Activated CD4-positive, alpha-beta T cell treated with anti-CD3 and anti-CD28 coated beads for 4 hours (primary cell): ENCODE measurements around the gene USF2.
"Not testable (repeated sequence)": the region's sequence is repeated elsewhere in the genome, so short reads cannot be mapped to it uniquely, and the experiment has no call there.

Source experiments
- DNase-seq, 2 donors: peaks; one replicate each; pipeline ENCODE4 v3.0.0-alpha.2; 2020

USF2 gene, protein sequence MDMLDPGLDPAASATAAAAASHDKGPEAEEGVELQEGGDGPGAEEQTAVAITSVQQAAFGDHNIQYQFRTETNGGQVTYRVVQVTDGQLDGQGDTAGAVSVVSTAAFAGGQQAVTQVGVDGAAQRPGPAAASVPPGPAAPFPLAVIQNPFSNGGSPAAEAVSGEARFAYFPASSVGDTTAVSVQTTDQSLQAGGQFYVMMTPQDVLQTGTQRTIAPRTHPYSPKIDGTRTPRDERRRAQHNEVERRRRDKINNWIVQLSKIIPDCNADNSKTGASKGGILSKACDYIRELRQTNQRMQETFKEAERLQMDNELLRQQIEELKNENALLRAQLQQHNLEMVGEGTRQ

DNA sequence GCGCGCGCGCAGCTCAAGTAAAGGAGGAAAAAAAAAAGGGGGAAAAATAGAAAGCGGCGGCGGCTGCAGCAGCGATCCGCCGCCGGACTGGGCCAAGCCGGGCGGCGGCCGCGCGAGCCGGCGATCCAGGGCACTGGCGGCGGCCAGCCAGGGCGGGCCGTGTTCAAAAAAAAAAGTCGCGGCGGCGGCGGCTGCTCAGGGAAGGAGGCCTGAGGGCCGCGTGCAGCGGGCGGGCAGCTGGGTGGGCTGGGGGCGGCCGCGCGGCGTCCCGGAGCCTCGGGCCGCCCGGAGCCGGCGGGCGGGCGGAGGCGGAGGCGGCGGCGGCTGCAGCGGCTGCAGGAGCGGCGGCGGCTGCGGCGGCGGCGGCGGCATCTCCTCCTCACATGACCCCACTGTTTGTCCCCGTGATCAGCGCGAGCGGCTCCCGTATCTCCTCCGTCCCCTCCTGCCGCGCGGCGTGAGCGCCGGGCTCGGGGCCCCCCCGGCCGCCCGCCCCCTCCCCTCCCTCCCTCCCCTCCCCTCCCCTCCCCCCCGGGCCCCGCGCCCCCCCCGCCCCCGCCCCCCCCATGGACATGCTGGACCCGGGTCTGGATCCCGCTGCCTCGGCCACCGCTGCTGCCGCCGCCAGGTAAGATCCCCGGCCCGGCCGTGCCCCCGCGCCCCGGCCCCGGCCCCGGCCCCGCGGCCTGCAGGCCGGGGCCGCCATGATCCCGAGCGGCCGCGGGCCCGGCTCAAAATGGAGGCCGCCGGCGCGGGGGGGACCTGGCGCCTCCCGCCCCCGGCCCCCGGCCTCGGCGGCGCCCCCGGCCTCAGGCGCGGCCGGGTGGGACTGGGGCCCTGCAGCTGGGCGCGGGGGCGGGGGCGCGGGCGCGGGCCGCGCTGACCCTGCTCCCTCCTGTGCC, at the start of gene USF2:
Gene USF2 (plus strand): TSS at position 427 of the 902 bp plus-strand sequence. CDS start 140 bp downstream, at position 567.
- peak; percentile 35 to 52 for DNase-seq

GRCh38 chr19:35219008-35219407, 49.8 kb upstream of the USF2 start:
- no peak for DNase-seq

DNA sequence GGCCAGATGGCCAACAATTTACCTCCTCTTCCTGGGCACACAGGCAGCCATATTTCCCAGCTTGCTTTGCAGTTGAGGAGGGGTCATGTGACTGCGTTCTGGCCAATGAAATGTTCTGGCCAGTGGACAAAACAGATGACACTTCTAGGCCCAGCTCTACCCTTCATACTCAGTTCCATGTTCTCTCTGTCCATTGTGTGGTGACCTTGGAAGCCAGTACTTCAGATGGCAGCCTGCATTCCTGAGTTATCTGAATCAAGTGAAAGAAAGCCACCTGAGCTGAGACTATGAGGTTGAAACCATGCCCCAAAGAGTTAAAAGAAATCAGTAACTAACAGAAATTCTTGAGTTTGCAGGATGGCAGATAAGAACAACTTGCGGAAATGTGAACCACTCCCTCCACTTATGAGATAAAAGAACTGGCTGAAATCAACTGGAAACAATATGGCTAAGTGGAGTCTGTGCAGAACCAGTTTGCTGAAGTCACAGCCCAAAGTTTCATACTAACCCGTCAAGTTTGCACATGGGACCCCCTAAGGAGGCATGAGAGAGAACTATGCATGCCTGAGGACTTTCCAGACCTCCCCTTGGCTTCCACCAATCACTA, 48.3 kb upstream of the USF2 start:
- DNase-seq = no peak

DNA sequence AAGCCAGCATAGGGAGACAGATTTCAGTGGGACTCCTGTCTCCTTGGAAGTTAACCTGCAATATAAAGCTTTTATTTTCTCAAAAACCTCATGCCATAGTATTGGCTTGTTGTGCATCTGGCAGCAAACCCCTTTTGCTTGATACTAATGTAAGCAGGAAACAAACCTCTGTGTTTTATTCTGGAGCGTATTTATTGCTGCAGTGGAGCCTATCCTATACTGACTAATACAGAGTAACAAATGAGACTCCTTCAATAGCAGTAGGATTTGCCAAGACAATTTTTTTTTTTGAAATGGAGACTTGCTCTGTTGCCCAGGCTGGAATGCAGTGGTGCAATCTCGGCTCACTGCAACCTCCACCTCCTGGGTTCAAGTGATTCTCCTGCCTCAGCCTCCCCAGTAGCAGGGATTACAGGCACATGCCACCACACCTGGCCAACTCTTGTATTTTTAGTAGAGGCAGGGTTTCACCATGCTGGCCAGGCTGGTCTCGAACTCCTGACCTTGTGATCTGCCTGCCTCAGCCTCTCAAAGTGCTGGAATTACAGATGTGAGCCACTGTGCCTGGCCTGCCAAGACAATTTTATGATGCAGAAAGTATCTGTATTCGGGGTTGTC, 47.7 kb upstream of the USF2 start:
- not testable (repeated sequence) for DNase-seq

DNA sequence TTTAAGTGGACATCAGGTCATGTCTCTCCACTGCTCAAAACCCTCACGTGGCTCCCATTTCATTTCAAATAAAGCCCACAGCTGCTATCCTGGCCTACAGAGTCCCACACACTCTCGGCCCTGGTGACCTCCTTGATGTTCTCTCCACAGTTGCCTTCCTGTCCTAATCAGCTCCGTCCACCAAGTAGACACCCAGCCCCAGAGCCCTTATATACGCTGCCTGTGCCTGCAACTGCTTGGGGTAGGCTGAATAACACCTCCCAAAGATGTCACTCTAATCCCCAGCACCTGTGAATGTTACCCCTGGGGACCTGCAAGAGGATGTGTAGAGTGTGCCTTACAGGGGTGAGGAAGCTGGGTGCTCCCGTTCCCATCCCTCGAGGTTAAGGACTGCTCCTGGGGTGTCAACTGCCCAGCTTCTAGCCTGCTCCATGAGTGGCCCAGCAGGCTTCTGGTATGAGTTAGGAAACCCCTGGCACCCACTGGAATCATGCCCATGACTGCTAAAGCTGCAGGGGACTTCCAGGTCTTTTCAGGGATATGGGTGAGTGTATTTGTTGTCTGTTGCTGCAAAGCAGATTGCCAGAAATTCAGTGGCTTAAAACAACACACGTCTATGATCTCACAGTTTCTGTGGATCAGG, 46.3 kb upstream of the USF2 start:
- no peak for DNase-seq

- DNase-seq = no peak
Measured at GRCh38 chr19:35223084-35223790, 45.5 kb upstream of the USF2 start.

DNA sequence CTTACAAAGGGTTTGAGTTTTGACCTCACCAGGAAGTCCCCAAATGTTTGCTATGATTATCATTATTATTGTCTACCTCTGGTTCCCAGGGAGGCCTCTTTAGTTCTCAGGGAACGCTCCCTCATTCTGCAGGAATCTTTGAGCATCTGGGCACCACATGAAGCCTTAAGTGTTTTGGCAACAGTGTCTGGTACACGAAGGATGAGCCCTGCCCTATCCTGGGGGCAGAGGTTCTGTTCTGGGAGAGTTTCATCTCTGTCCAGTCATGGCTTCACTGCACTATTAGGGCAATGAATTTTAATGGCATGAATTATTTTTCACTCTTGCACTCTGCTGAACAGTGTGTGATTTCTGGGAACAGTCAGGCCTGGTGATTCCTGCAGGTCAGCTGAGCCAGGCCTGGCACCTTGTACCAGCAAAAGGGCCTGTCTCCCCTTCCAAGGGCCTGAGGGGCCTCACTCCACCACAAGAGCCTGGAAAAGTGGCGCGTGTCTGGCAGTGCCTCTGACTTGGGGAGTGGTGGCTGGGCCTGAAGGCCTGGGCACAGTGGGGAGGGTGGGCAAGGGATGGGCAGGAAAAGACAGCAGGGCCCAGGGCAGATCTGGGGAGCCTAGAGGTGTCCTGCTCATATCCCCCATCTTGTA, 44.8 kb upstream of the USF2 start:
- DNase-seq = no peak

DNA sequence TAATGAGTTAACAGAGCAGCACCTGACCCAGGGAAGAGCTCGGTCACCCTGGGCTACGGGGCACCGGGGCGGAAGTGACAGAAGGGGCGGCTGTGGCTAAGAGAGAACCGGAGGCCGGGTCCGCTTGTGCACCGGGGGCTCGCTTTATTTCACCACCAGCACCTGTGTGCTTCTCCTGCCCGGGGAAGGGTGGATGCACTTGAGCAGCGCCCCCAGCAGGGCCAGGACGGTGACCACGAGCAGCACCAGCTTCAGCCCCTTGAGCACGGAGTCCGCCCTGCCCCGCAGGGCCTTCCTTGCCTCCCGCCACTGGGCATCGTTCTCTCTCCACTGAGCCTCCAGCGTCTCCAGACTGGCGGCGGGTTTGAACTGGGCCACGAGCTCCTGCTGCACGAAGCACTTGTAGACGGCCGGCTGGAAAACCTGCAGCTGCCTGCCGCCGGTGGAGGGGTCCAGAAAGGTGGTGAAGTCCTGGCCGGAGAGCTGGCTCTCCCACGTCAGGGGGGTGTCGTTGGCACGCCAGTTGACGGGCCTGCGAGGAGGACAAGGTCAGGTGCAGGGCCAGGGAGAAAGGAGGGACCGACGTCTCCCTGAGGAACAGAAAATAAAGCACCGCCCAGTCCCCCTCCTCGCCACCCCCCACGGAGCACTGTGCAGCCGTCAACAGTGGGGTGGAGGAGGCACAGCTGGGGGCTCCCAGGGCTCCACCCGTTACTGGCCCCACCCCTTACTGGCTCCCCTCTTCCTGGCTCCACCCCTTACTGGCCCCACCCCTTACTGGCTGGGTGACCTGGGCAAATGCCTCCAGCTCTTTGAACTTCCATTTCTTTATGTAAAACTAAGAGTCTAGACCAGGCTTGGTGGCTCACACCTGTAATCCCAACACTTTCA, 43.8 kb upstream of the USF2 start:
- no peak for DNase-seq

- DNase-seq = no peak
Measured at GRCh38 chr19:35225951-35226350, 42.8 kb upstream of the USF2 start.

DNA sequence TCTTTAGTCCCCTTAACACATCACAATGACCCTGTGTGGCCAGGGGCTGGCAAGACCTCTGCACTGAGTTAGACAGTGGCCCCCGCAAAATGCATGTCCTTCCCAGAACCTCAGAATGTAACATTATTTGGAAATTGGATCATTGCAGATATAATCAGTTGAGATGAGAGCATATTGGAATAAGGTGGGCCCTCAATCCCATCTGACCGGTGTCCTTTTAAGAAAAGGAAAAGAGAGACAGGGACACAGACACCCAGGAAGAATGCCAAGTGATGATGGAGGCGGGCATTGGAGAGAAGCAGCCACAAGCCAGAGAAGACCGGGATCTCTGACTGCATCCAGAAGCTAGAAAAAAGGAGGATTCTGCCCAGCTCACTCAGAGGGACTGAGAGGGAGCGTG, 42.0 kb upstream of the USF2 start:
- DNase-seq = no peak

GRCh38 chr19:35228177-35228930, 40.4 kb upstream of the USF2 start, which contains the start of gene FAM187B:
Gene FAM187B, minus strand, starts transcription at chr19:35228739. Its CDS starts 59 bp downstream, at chr19:35228680.
- DNase-seq = no peak

GRCh38 chr19:35229601-35230000, 39.2 kb upstream of the USF2 start:
- no peak for DNase-seq

- no peak for DNase-seq
Measured at GRCh38 chr19:35231956-35232645, 36.7 kb upstream of the USF2 start.

GRCh38 chr19:35232912-35233311, 35.9 kb upstream of the USF2 start:
- DNase-seq = no peak

DNA sequence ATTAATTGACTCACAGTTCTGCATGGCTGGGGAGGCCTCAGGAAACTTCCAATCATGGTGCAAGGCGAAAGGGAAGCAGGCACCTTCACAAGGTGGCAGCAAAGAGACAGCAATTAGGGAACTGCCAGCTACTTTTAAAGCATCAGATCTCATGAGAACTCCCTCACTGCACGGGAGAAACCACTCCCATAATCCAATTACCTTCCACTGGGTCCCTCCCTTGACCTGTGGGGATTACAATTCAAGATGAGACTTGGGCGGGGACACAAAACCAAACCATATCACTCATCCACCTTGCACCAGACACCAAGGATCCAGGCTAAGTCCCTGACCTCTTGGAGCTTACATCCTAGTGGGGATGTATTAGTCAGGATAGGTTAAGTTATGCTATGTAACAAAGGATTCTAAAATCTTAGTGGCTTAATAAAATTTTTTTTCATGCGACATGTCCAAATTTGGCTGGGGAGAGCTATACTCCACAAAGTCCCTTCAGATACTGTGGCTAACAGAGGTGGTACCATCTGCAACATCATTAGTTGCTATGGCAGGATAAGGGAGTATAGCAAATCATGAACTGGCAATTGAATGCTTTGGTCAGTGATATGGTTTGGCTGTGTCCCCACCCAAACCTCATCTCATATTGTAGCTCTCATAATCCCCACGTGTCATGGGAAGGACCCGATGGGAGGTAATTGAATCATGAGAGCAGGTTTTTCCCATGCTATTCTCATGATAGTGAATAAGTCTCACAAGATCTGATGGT, 31.9 kb upstream of the USF2 start:
- peak in 1 of 2 donors; percentile 29 for DNase-seq

- DNase-seq = not testable (repeated sequence)
Measured at GRCh38 chr19:35239597-35239996, 29.2 kb upstream of the USF2 start.

DNA sequence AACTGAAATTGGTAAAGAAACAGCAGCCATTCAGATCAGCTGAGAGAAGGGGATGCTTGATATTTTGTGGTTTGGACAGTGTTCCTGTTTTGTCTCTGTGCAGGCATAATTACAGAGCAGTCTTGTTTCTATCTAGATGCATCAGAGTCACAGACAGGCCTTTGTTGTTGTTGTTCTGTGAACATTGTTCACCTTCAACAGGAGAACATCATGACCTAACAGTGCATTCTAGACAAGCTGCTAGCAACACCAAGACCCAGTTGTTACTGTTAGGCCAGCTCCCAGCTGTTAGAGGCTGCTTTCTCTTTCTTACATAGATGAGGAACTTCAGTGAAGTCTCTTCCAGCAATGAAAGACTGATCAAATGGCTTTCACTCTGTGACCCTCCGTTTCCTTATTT, 28.4 kb upstream of the USF2 start:
- no peak for DNase-seq

DNA sequence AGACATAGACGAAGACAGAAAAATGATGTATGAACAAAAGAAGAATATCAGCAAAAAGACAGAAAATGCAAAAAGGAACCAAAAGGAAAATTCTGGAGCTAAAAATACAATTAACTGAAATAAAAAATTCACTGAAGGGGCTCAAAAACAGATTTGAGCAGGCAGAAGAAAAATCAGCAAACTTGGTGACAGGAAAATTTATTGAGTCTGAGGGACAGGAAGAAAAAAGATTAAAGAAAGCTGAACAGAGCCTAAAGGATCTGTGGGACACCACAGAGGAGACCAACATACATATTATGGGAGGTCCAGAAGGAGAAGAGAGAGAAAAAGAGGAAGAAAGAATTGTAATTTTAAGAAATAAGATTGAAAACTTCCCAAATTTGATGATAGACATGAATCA, 27.3 kb upstream of the USF2 start:
- DNase-seq = no peak
